WTC11 (cell line): ENCODE data around the gene FGF12.

Experiments
- CREB1 ChIP-seq: sonication (generic); formaldehyde crosslinking; IDR thresholded peaks from 2 replicates; pipeline ENCODE4 v1.8.0; 2023; ENCODE audit warnings: mild to moderate bottlenecking, missing genetic modification reagents
- CTCF ChIP-seq: fragments of 200-600 bp; IDR thresholded peaks from 2 replicates; pipeline ENCODE4 v1.8.0; 2022; ENCODE audit warnings: antibody characterized with exemption
- MYBL2 ChIP-seq: sonication (generic); formaldehyde crosslinking; IDR thresholded peaks from 2 replicates; pipeline ENCODE4 v1.8.1; 2023; ENCODE audit warnings: mild to moderate bottlenecking, moderate library complexity, missing genetic modification reagents
- NFYB ChIP-seq: sonication (generic); formaldehyde crosslinking; conservative IDR thresholded peaks from 2 replicates; pipeline ENCODE4 v1.8.0; 2022; ENCODE audit warnings: low read depth, missing genetic modification reagents

- TF ChIP-seq CTCF = no peak
- TF ChIP-seq NFYB (CRISPR knock-in tag) = no peak
- TF ChIP-seq CREB1 (CRISPR knock-in tag) = no peak
- TF ChIP-seq MYBL2 (CRISPR knock-in tag) = no peak
Observed at GRCh38 chr3:192687488-192688152, 39.7 kb downstream of the FGF12 start.
